Measurements from ENCODE around the gene CYP4F2. TPM values are rescaled to one million over a fixed set of nuclear protein-coding genes. Genes with fewer than 3 reads are reported as not detected.
"Not testable (repeated sequence)": the region's sequence is repeated elsewhere in the genome, so short reads cannot be mapped to it uniquely, and the experiment has no call there.

Gene CYP4F2
- total RNA-seq, 3 donors from 2014 or later (not counting 1 experiment from before 2014, with no cell fraction given): 0.75 TPM; not detected in 2

GRCh38 chr19:15893477-15893876 lies 4.4 kb downstream of the CYP4F2 start:
- TF ChIP-seq CTCF (IDR thresholded peaks at IDR 0.05): no peak
- Histone ChIP-seq H3K27me3 (ENCODE audit: control insufficient read depth, insufficient read depth, low read length) (no peaks in the 10 kb centered on the region), H3K4me3 (ENCODE audit: low read length) (no peak overlapping the region), H3K27ac (ENCODE audit: low read length) (no peak overlapping the region), H3K9me3 (ENCODE audit: control insufficient read depth, insufficient read depth, low read length) (no peaks in the 10 kb centered on the region), H3K4me1 (ENCODE audit: control insufficient read depth, insufficient read depth, low read length) (no peaks in the 10 kb centered on the region), H3K36me3 (ENCODE audit: control insufficient read depth, insufficient read depth, low read length) (no peaks in the 10 kb centered on the region)
- Mint-ChIP-seq H3K27me3 (ENCODE audit: low read depth in 2 of 2) (peaks cover 0 to 4% of the 10 kb centered on the region in 2 donors), H3K4me3 (no peak overlapping the region), H3K36me3 (no peaks in the 10 kb centered on the region), H3K27ac (no peak overlapping the region), H3K4me1 (no peaks in the 10 kb centered on the region), H3K9me3 (no peaks in the 10 kb centered on the region)
- 76% methylated on average over 6 of the region's 7 CpGs for WGBS (ENCODE audit: insufficient coverage)
- ATAC-seq: no peak
- no peak for DNase-seq
- intact Hi-C loops (cut with micrococcal nuclease): no loop called here

DNA sequence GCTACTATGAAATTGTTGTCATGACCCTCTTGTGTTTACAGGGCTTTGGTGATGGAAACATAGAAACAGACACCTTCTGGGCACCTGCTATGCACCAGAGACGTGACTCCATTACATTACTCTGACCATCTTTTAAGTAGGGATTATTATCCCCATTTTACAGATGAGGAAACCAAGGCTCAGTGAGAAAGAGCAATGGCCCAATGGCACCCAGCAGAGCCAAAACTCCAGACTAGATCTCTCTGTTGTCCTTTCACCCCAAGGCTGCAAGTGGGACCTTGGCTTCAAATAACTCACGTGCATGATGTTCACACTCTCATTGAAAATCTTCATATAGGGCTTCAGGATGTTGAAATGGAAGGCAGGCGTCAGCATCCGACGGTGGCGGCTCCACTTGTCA lies 5.9 kb downstream of the CYP4F2 start:
- peaks cover 0 to 2% of the 10 kb centered on the region in 2 donors for H3K27me3 Mint-ChIP-seq (ENCODE audit: low read depth in 2 of 2)
- TF ChIP-seq CTCF (IDR thresholded peaks at IDR 0.05): no peak
- Histone ChIP-seq H3K27ac (ENCODE audit: low read length) (no peak overlapping the region), H3K9me3 (ENCODE audit: control insufficient read depth, insufficient read depth, low read length) (no peaks in the 10 kb centered on the region), H3K4me3 (ENCODE audit: low read length) (no peak overlapping the region), H3K27me3 (ENCODE audit: control insufficient read depth, insufficient read depth, low read length) (no peaks in the 10 kb centered on the region), H3K4me1 (ENCODE audit: control insufficient read depth, insufficient read depth, low read length) (no peaks in the 10 kb centered on the region), H3K36me3 (ENCODE audit: control insufficient read depth, insufficient read depth, low read length) (no peaks in the 10 kb centered on the region)
- no peak overlapping the region for H3K4me3 Mint-ChIP-seq
- ATAC-seq: no peak
- H3K36me3 Mint-ChIP-seq: no peaks in the 10 kb centered on the region
- no peak for DNase-seq
- no peaks in the 10 kb centered on the region for H3K4me1 Mint-ChIP-seq
- no peak overlapping the region for H3K27ac Mint-ChIP-seq
- no peaks in the 10 kb centered on the region for H3K9me3 Mint-ChIP-seq
- intact Hi-C loops (cut with micrococcal nuclease): no loop called here
- WGBS (ENCODE audit: insufficient coverage): 89% methylated on average over 6 of the region's 6 CpGs

DNA sequence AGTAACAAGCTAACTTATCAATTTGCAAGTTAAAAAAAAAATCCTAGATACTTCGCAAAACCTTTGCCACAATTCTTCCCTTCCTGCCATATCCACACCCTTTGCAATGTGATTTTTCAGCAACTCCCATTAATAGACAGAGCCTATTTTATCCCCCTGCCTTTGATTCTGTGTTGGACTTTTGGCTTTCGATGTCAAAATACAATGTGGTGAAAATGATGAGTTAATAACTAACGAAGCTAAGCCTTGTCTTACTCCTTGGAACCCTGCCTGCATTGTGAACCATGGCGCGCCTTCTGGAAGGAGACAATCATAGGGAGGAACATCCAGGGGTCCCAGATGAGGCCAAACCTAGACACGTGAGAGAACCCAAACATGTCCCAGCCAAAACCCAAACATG lies 6.4 kb downstream of the CYP4F2 start:
- H3K9me3 Mint-ChIP-seq: no peaks in the 10 kb centered on the region
- H3K27me3 Mint-ChIP-seq (ENCODE audit: low read depth in 2 of 2): no peaks in the 10 kb centered on the region
- no peak for TF ChIP-seq CTCF (IDR thresholded peaks at IDR 0.05)
- Histone ChIP-seq H3K9me3 (ENCODE audit: control insufficient read depth, insufficient read depth, low read length) (no peaks in the 10 kb centered on the region), H3K27me3 (ENCODE audit: control insufficient read depth, insufficient read depth, low read length) (no peaks in the 10 kb centered on the region), H3K27ac (ENCODE audit: low read length) (no peak overlapping the region), H3K4me3 (ENCODE audit: low read length) (no peak overlapping the region), H3K4me1 (ENCODE audit: control insufficient read depth, insufficient read depth, low read length) (no peaks in the 10 kb centered on the region), H3K36me3 (ENCODE audit: control insufficient read depth, insufficient read depth, low read length) (no peaks in the 10 kb centered on the region)
- no peaks in the 10 kb centered on the region for H3K4me1 Mint-ChIP-seq
- no peak overlapping the region for H3K4me3 Mint-ChIP-seq
- 86% methylated on average over 6 of the region's 6 CpGs for WGBS (ENCODE audit: insufficient coverage)
- DNase-seq (no peak), ATAC-seq (no peak)
- intact Hi-C loops (cut with micrococcal nuclease): no loop called here
- H3K36me3 Mint-ChIP-seq: no peaks in the 10 kb centered on the region
- H3K27ac Mint-ChIP-seq: no peak overlapping the region

DNA sequence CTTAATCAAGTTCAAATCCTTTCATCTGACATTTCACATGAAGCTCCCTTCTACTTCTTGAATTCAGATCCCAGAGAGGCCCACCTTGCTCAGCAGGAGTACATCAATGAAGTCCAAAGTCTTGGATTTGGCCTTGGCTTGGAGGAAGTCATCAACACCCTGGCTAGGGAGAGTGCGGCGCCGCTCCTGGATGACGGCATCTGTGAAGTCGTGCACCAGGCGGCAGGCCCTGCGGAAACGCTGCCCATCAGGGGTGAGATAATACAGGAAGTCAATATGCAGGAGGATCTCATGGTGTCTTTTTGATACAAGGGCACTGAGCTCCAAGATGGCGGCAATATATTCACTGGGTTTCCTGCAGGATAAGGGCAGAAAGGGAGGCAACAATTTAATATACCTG lies 8.5 kb downstream of the CYP4F2 start:
- H3K9me3 Mint-ChIP-seq; H3K4me3 ChIP-seq (ENCODE audit: low read length); intact Hi-C loops (cut with micrococcal nuclease); H3K27ac Mint-ChIP-seq; H3K36me3 Mint-ChIP-seq; H3K9me3 ChIP-seq (ENCODE audit: control insufficient read depth, insufficient read depth, low read length); H3K27me3 Mint-ChIP-seq (ENCODE audit: low read depth in 2 of 2); H3K4me3 Mint-ChIP-seq; H3K27me3 ChIP-seq (ENCODE audit: control insufficient read depth, insufficient read depth, low read length); H3K4me1 ChIP-seq (ENCODE audit: control insufficient read depth, insufficient read depth, low read length); DNase-seq; H3K4me1 Mint-ChIP-seq; H3K27ac ChIP-seq (ENCODE audit: low read length); ATAC-seq; H3K36me3 ChIP-seq (ENCODE audit: control insufficient read depth, insufficient read depth, low read length): not testable (repeated sequence)
- WGBS (ENCODE audit: insufficient coverage): 90% methylated on average over 9 of the region's 9 CpGs
